ENCODE results near the gene CALML3. TPM values are rescaled to one million over a fixed set of nuclear protein-coding genes. Genes with fewer than 3 reads are reported as not detected.

Gene CALML3
- total and polyA plus RNA-seq, 2 of the 8 experiments (the other 6 are each of a cell fraction or from before 2014, with no cell fraction given) = not detected

DNA sequence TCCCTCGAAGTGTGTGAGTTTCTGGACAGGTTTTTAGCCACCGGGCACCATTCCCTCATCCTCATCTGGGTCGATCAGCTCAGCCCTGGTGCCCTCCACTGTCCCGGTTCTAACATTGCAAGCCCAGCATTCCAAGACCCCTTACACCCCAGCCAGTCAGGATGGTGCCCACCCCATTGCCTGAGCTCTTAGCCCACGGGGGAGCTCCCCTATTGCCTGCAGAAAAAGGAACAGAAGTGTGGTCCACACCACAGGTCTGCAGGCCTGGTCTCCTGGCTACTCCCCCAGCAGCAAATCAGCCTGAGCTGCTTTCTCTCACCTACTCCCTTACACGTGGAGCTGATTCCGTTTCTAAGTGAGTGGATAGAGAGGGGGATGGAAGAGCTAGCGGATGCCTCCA, 30.1 kb upstream of the CALML3 start:
- Histone ChIP-seq H4K91ac (replicated peaks; ENCODE audit: insufficient read length, low read length) (no peak overlapping the region), H3K23ac (ENCODE audit: insufficient read length) (no peak overlapping the region), H2BK15ac (ENCODE audit: low read length) (0 out of 2 replicates have a peak overlapping the region, but pooled peaks have one; percentile 40), H3K4me3 (ENCODE audit: extremely low read depth in 1 of 4, insufficient read depth in 2 of 4, low read depth in 3 of 4, low read length in 4 of 4) (no peak overlapping the region), H3K18ac (ENCODE audit: extremely low read depth, low read length) (no peak overlapping the region), H2BK5ac (ENCODE audit: low read depth, low read length) (no peak overlapping the region), H2AK5ac (ENCODE audit: low read depth, low read length) (no peak overlapping the region; the same call in 1 of the 2 replicates), H3K4me2 (ENCODE audit: insufficient read depth in 1 of 2, low read depth in 2 of 2, low read length in 2 of 2) (no peak overlapping the region), H3K4ac (replicated peaks; ENCODE audit: insufficient read length, low read depth, low read length) (no peak overlapping the region), H3K14ac (ENCODE audit: insufficient read length) (no peak overlapping the region), H2BK12ac (ENCODE audit: low read depth, low read length) (0 out of 2 replicates have a peak overlapping the region, but pooled peaks have one; percentile 30), H2AFZ (ENCODE audit: low read length) (no peak overlapping the region), H4K8ac (ENCODE audit: extremely low read depth, insufficient read depth, low read length) (no peak overlapping the region; the same call in 1 of the 2 replicates), H2BK120ac (replicated peaks; ENCODE audit: low read depth, low read length) (no peak overlapping the region), H3K27ac (ENCODE audit: low read depth, low read length) (no peak overlapping the region), H3K9ac (replicated peaks in 1 of 4; ENCODE audit: extremely low read depth in 1 of 4, low read depth in 3 of 4, low read length in 3 of 4) (no peak overlapping the region), H4K5ac (ENCODE audit: insufficient read length, low read depth, low read length) (no peak overlapping the region), H2BK20ac (ENCODE audit: low read length) (no peak overlapping the region; the same call in 1 of the 2 replicates), H3K36me3 (ENCODE audit: control insufficient read depth in 2 of 4, insufficient read depth in 4 of 4, low read length in 3 of 4) (no peaks in the 10 kb centered on the region), H3K9me3 (ENCODE audit: insufficient read depth in 2 of 2, low read depth in 1 of 2, low read length in 1 of 2) (peaks cover 6 to 7% of the 10 kb centered on the region in 2 experiments; a peak in 2 of 4 replicates), H3K56ac (replicated peaks; ENCODE audit: insufficient read length, low read depth, low read length) (no peak overlapping the region), H3K4me1 (replicated peaks in 1 of 4; ENCODE audit: control insufficient read depth in 3 of 4, insufficient read depth in 4 of 4, low read length in 3 of 4) (peaks cover 0 to 3% (median 0%) of the 10 kb centered on the region in 4 experiments; a peak in 1 of 7 replicates), H3K27me3 (replicated peaks in 1 of 4; ENCODE audit: control insufficient read depth in 3 of 4, extremely low read depth in 1 of 4, insufficient read depth in 3 of 4, low read length in 3 of 4) (no peaks in the 10 kb centered on the region), H3K79me2 (ENCODE audit: control insufficient read depth in 1 of 2, insufficient read depth in 2 of 2, low read length in 2 of 2) (no peaks in the 10 kb centered on the region), H4K20me1 (replicated peaks in 1 of 2; ENCODE audit: control insufficient read depth in 1 of 2, insufficient read depth in 2 of 2, low read length in 2 of 2) (peaks cover 0 to 3% of the 10 kb centered on the region in 2 experiments), H3K23me2 (ENCODE audit: low read depth, low read length) (peaks cover 12% of the 10 kb centered on the region; the same call in 1 of the 2 replicates), H3K79me1 (ENCODE audit: low read depth, low read length) (no peaks in the 10 kb centered on the region)
- ChIA-PET CTCF (ENCODE audit: partially characterized antibody) (interaction anchor here (0.6 to 2.6 kb wide), 16 partner anchors 8 to 129 kb away, joined by 3 to 17 read pairs (median 3); no protein-coding TSS in a partner anchor), POLR2A (ENCODE audit: partially characterized antibody) (interaction anchor here (1.5 to 1.8 kb wide), 2 partner anchors 46 to 48 kb away, joined by 5 to 8 read pairs; no protein-coding TSS in a partner anchor)
- WGBS, 2 experiments (ENCODE audit: extremely low coverage in 1 of 2, insufficient coverage in 1 of 2, insufficient read length in 1 of 2, insufficient replicate concordance in 2 of 2, low coverage in 1 of 2, low lambda C conversion rate in 2 of 2, missing lambda C conversion rate in 1 of 2) = 83% methylated on average over 8 of the region's 8 CpGs; no CpG with 5 or more reads in 1 of the 2 experiments
- FAIRE-seq (no peak), DNase-seq (ENCODE audit: low read depth in 1 of 2, low spot score in 2 of 2) (no peak)
- TF ChIP-seq SP1 (IDR thresholded peaks at IDR 0.05; ENCODE audit: low read depth, low read length) = no peak
- no peak for TF ChIP-seq KDM4A (IDR thresholded peaks at IDR 0.05; ENCODE audit: low read depth, low read length, severe bottlenecking)
- TF ChIP-seq POLR2AphosphoS5 (IDR thresholded peaks at IDR 0.05; ENCODE audit: low read depth, low read length) = no peak
- no peak for TF ChIP-seq SRF (IDR thresholded peaks at IDR 0.05; ENCODE audit: low read depth, low read length)
- no peak for TF ChIP-seq TAF7 (optimal IDR thresholded peaks at IDR 0.05; ENCODE audit: borderline replicate concordance, low read depth, low read length)
- TF ChIP-seq CHD2 (IDR thresholded peaks at IDR 0.05; ENCODE audit: low read length) = no peak
- no peak for TF ChIP-seq MAFK (IDR thresholded peaks at IDR 0.05; ENCODE audit: low read depth, low read length)
- TF ChIP-seq BCL11A (IDR thresholded peaks at IDR 0.05; ENCODE audit: low read depth in 2 of 2, low read length in 2 of 2) = no peak
- TF ChIP-seq SP4 (IDR thresholded peaks at IDR 0.05; ENCODE audit: low read length) = no peak
- no peak for TF ChIP-seq RBBP5 (IDR thresholded peaks at IDR 0.05; ENCODE audit: borderline replicate concordance, low read depth, low read length)
- TF ChIP-seq, protein P1, sequence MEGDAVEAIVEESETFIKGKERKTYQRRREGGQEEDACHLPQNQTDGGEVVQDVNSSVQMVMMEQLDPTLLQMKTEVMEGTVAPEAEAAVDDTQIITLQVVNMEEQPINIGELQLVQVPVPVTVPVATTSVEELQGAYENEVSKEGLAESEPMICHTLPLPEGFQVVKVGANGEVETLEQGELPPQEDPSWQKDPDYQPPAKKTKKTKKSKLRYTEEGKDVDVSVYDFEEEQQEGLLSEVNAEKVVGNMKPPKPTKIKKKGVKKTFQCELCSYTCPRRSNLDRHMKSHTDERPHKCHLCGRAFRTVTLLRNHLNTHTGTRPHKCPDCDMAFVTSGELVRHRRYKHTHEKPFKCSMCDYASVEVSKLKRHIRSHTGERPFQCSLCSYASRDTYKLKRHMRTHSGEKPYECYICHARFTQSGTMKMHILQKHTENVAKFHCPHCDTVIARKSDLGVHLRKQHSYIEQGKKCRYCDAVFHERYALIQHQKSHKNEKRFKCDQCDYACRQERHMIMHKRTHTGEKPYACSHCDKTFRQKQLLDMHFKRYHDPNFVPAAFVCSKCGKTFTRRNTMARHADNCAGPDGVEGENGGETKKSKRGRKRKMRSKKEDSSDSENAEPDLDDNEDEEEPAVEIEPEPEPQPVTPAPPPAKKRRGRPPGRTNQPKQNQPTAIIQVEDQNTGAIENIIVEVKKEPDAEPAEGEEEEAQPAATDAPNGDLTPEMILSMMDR (IDR thresholded peaks at IDR 0.05; ENCODE audit: control extremely low read depth in 1 of 3, insufficient read depth in 1 of 3, low read depth in 1 of 3, low read length in 3 of 3) = peak in 2 of 3 experiments; percentile 19 to 29; a peak in 2 of 4 replicates

Data from H1 (cell line).